HFF-Myc (cell line): Measurements from ENCODE around the gene EARS2.
"Not testable (repeated sequence)": the region's sequence is repeated elsewhere in the genome, so short reads cannot be mapped to it uniquely, and the experiment has no call there.

Experiments
- DNase-seq: peaks from one replicate; pipeline ENCODE4 v3.0.0-alpha.2; 2011; ENCODE audit warnings: low read depth; ENCODE audit errors: extremely low read depth
- H3K4me3 ChIP-seq: replicated peaks from 2 replicates; pipeline ENCODE4 v1.5.1; 2011; ENCODE audit warnings: low read depth, mild to moderate bottlenecking, control low read depth, low read length
- TF ChIP-seq, protein P1 (sequence below): IDR thresholded peaks from 2 replicates; pipeline ENCODE4 v1.5.1; 2012; ENCODE audit warnings: mild to moderate bottlenecking, low read depth, low read length, control low read depth; ENCODE audit errors: missing control alignments

Gene EARS2

DNA sequence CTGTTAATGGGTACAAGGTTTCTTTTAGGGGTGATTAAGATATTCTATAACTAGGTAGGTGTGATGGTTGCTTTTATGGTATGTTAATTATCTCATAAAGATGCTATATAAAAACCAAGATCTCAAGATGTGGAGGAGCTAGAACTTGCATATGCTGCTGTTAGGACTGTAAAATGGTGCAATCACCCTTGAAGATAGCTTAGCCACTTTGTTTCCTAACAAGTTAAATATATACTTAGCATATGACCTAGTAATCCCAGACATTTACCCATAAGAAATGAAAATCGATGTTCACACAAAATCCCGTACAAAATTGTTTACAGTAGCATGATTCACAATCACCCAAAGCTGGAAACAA lies 71.9 kb downstream of the EARS2 start:
- DNase-seq, result no peak
- H3K4me3 ChIP-seq, result no peak overlapping the region
- TF ChIP-seq, protein P1, sequence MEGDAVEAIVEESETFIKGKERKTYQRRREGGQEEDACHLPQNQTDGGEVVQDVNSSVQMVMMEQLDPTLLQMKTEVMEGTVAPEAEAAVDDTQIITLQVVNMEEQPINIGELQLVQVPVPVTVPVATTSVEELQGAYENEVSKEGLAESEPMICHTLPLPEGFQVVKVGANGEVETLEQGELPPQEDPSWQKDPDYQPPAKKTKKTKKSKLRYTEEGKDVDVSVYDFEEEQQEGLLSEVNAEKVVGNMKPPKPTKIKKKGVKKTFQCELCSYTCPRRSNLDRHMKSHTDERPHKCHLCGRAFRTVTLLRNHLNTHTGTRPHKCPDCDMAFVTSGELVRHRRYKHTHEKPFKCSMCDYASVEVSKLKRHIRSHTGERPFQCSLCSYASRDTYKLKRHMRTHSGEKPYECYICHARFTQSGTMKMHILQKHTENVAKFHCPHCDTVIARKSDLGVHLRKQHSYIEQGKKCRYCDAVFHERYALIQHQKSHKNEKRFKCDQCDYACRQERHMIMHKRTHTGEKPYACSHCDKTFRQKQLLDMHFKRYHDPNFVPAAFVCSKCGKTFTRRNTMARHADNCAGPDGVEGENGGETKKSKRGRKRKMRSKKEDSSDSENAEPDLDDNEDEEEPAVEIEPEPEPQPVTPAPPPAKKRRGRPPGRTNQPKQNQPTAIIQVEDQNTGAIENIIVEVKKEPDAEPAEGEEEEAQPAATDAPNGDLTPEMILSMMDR, result no peak

DNA sequence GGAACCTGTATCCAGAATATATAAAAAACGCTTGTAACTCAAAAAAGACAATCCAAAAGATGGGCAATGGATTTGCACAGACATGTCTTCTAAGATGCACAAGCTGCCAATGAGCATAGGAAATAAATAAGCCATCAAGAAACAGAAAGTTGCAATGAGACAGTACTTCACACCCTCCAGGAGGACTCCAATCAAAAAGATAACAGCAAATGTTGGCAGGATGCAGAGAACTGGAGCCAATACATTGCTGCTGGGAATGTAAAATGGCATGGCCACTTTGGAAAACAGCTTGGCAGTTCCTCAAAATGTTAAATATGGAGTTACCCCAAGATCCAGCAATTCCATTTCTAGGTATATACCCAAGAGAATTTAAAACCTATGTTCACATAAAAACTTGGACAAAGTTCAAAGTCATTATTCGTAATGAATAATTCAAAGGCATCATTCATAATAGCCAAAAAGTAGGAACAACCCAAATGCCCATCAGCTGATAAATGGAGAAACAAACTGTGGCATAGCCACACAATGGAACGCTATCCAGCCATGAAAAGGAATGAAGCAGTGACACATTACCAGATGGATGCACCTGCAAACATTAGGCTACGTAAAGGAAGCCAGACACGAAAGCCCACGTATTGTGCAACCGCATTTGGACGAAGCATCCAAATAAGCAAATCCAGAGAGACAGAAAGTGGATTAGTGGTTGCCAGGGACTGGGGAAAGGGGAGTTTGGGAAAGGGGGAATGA lies 72.5 kb downstream of the EARS2 start:
- no peak for DNase-seq
- TF ChIP-seq, protein P1, result no peak
- no peak overlapping the region for H3K4me3 ChIP-seq

DNA sequence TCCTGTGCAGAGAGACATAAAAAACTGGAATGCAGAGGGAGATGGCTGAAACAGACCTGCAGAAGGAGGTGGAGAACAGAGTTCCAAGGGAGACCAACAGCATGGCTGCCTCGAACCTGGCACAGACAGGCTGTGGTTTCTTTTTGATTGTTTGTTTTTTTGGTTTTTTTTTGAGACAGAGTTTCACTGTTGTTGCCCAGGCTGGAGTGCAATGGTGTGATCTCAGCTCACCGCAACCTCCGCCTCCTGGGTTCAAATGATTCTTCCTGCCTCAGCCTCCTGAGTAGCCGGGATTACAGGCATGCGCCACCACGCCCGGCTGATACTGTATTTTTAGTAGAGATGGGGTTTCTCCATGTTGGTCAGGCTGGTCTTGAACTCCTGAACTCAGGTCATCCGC lies 73.7 kb downstream of the EARS2 start:
- DNase-seq, H3K4me3 ChIP-seq: not testable (repeated sequence)

DNA sequence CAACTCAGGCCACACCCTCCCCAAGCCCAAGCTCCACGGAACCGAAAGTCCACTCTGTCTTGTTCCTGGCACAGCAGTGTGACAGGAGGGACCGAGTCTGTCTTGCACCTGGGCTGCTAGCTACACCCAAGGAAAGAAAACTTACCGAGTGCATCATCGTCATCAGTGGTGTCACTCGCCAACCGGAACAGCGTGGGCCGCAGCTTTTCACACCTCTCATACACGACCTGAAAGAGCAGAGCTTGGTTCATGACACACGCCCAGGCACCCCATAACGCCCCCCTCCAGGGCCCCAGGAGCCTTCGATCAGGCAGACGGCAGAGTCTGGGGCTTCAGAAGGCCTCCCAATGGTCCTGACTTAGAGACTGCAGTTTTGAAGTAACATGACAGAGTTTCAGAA lies 74.4 kb downstream of the EARS2 start:
- DNase-seq, result no peak
- TF ChIP-seq, protein P1, result no peak
- H3K4me3 ChIP-seq, result no peak overlapping the region

DNA sequence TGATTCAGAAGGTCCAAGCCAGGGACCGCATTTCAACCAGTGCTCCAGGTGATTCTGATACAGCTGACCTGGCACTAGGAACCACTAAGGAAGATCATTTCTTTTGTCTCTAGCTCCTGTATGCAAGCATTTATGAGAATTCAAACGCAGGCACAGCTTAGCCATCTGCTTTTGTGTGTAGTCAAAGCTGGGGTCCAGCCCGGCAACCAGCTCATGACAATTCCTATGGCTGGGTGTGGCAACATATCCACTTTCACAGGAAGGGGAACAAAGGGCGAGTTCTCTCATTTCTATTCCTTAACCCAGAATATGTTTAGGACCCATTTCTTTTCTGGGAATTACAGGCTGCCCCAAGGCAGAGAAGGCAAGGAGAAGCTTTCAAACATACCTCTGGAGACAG lies 76.9 kb downstream of the EARS2 start:
- TF ChIP-seq, protein P1, result no peak
- no peak for DNase-seq
- H3K4me3 ChIP-seq, result no peak overlapping the region

DNA sequence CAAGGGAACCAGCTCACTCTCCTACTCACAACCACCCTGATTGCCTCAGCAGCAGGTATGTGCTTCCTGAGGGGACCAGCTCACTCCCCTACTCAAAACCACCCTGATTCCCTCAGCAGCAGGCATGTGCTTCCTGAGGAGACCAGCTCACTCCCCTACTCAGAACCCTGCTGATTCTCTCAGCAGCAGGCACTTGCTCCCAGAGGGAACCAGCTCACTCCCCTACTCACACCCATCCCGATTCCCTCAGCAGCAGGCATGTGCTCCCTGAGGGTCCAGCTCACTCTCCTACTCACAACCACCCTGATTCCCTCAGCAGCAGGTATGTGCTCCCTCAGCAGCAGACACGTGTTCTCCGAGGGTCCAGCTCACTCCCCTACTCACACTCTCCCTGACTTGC lies 78.0 kb downstream of the EARS2 start:
- TF ChIP-seq, protein P1, result no peak
- no peak overlapping the region for H3K4me3 ChIP-seq

DNA sequence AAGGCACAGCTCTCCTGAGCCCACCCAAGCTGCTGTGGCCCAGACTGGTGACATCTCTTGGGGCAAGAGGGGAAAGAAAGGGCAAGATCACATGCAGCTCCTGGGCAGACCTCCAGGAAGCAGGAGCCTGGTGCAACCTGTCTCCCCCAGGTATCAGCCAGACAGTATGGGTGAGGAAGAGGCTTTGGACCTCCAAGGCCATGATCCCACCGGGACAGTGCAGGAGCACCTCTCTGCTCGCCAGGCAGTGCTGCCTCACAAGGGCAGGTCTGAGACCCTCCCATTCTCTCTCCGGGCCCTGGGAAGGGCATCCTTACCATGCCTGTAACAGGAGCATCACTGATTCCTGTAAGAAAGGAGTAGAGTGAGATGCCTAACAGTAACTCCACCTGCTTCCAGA lies 78.6 kb downstream of the EARS2 start:
- TF ChIP-seq, protein P1, result no peak
- H3K4me3 ChIP-seq, result no peak overlapping the region
- DNase-seq, result no peak

More for the DNA sequence above, 78.0 kb downstream of the EARS2 start:
- DNase-seq, result no peak
